SK-N-SH (cell line): ENCODE results near the gene PBOV1. TPM values are rescaled to one million over a fixed set of nuclear protein-coding genes. Genes with fewer than 3 reads are reported as not detected.

Experiments
- CTCF ChIA-PET: fragments of 300-600, 350-600 bp; formaldehyde crosslinking; extraction: SDS; loops from one replicate; lab custom pipeline; 2021; lab: Yijun Ruan, JAX
- POLR2A ChIA-PET: fragments of 350-600 bp; sonication (Branson Sonifier 250); formaldehyde crosslinking; extraction: SDS; loops from one replicate; lab custom pipeline; 2020; ENCODE audit warnings: antibody characterized with exemption, inconsistent platforms; lab: Yijun Ruan, JAX
- DNase-seq: peaks from one replicate; pipeline ENCODE4 v3.0.0; 2012
- H2AFZ ChIP-seq: fragments of 200-600 bp; sonication (generic); 2 replicates; pipeline ENCODE4 v1.8.1; 2016; ENCODE audit warnings: antibody characterized with exemption, mild to moderate bottlenecking, low read depth
- H3F3A ChIP-seq: fragments of 200-600 bp; sonication (generic); replicated peaks from 2 replicates; pipeline ENCODE3; 2016; ENCODE audit warnings: antibody characterized with exemption, mild to moderate bottlenecking; ENCODE audit not compliant: insufficient read depth
- H3K27ac ChIP-seq, 2 experiments: fragments of 200-500 bp in 1 of 2; fragments of 200-600 bp in 1 of 2; sonication (Bioruptor generic) in 1 of 2; sonication (generic), shearing (Covaris generic) in 1 of 2; 2 replicates each; pipeline versions ENCODE4 v1.5.1 to v1.6.1; 2014 to 2016; ENCODE audit warnings: low read depth in 2 of 2, inconsistent platforms in 1 of 2, low read length in 1 of 2, mild to moderate bottlenecking in 1 of 2, mixed read lengths in 1 of 2
- H3K27me3 ChIP-seq: fragments of 200-600 bp; sonication (generic), shearing (Covaris generic); 2 replicates; pipeline ENCODE4 v1.6.1; 2016; ENCODE audit warnings: mixed run types; ENCODE audit not compliant: insufficient read depth
- H3K36me3 ChIP-seq, 2 experiments: fragments of 200-500 bp in 1 of 2; fragments of 200-600 bp in 1 of 2; sonication (Bioruptor generic) in 1 of 2; sonication (generic) in 1 of 2; replicated peaks in 1 of 2; 2 replicates each; pipeline versions ENCODE3 to v1.5.1; 2014 to 2016; ENCODE audit warnings: low read length in 1 of 2, mild to moderate bottlenecking in 1 of 2; ENCODE audit not compliant: insufficient read depth in 2 of 2, control insufficient read depth in 1 of 2
- H3K4me1 ChIP-seq, 2 experiments: fragments of 200-500 bp in 1 of 2; fragments of 200-600 bp in 1 of 2; sonication (Bioruptor generic) in 1 of 2; sonication (generic), shearing (Covaris generic) in 1 of 2; 2 replicates each; pipeline versions ENCODE4 v1.5.1 to v1.6.1; 2014 to 2016; ENCODE audit warnings: low read depth in 1 of 2, low read length in 1 of 2, mixed run types in 1 of 2; ENCODE audit not compliant: insufficient read depth in 2 of 2, control insufficient read depth in 1 of 2
- H3K4me2 ChIP-seq: fragments of 200-600 bp; sonication (generic), shearing (Covaris generic); 2 replicates; pipeline ENCODE4 v1.6.1; 2017; ENCODE audit warnings: mixed run types
- H3K4me3 ChIP-seq, 2 experiments: fragments of 200-500 bp in 1 of 2; fragments of 200-600 bp in 1 of 2; sonication (Bioruptor generic) in 1 of 2; sonication (generic), shearing (Covaris generic) in 1 of 2; 2 replicates each; pipeline versions ENCODE4 v1.5.1 to v1.8.1; 2014 to 2016; ENCODE audit warnings: low read depth in 2 of 2, inconsistent platforms in 1 of 2, low read length in 1 of 2, mild to moderate bottlenecking in 1 of 2, mixed read lengths in 1 of 2, moderate library complexity in 1 of 2
- H3K79me2 ChIP-seq: fragments of 200-600 bp; sonication (generic); 2 replicates; pipeline ENCODE4 v1.8.1; 2017; ENCODE audit warnings: mild to moderate bottlenecking; ENCODE audit not compliant: insufficient read depth
- H3K9ac ChIP-seq: fragments of 200-600 bp; sonication (generic); 2 replicates; pipeline ENCODE4 v1.6.1; 2017; ENCODE audit warnings: mixed run types
- H3K9me2 ChIP-seq: fragments of 200-600 bp; sonication (generic); 2 replicates; pipeline ENCODE4 v1.6.1; 2017; ENCODE audit warnings: mixed run types
- H3K9me3 ChIP-seq: fragments of 200-600 bp; sonication (generic); 2 replicates; pipeline ENCODE4 v1.6.1; 2017; ENCODE audit warnings: mixed run types, mild to moderate bottlenecking, moderate library complexity
- H4K20me1 ChIP-seq: fragments of 200-600 bp; sonication (generic); 2 replicates; pipeline ENCODE4 v1.6.1; 2017; ENCODE audit warnings: mild to moderate bottlenecking, mixed run types; ENCODE audit not compliant: insufficient read depth
- CHD2 ChIP-seq: fragments of 150-350 bp; IDR thresholded peaks from 2 replicates; pipeline ENCODE4 v1.6.1; 2018; ENCODE audit warnings: low read length; ENCODE audit not compliant: partially characterized antibody
- ELF1 ChIP-seq: IDR thresholded peaks from 2 replicates; pipeline ENCODE4 v1.4.0; 2012
- EP300 ChIP-seq, 2 experiments: IDR thresholded peaks; 2 replicates each; pipeline versions ENCODE4 v1.4.0 to v1.6.1; 2012; ENCODE audit warnings: borderline replicate concordance in 1 of 2, low read depth in 1 of 2, low read length in 1 of 2
- EZH2phosphoT487 ChIP-seq: fragments of 200-600 bp; sonication (generic); IDR thresholded peaks from 2 replicates; pipeline ENCODE4 v1.6.1; 2017; ENCODE audit warnings: low read depth, mixed run types, mild to moderate bottlenecking, antibody characterized with exemption, moderate library complexity, borderline replicate concordance
- FOXJ3 ChIP-seq: sonication (generic); formaldehyde crosslinking; IDR thresholded peaks from 2 replicates; pipeline ENCODE4 v1.5.1; 2020; ENCODE audit warnings: mild to moderate bottlenecking, missing genetic modification reagents
- GABPA ChIP-seq: IDR thresholded peaks from 2 replicates; pipeline ENCODE4 v1.4.0; 2012; ENCODE audit warnings: low read depth, mild to moderate bottlenecking
- IRF3 ChIP-seq: fragments of 150-350 bp; IDR thresholded peaks from 2 replicates; pipeline ENCODE4 v1.6.1; 2016; ENCODE audit warnings: mild to moderate bottlenecking, low read depth, low read length
- PBX3 ChIP-seq: IDR thresholded peaks from 2 replicates; pipeline ENCODE4; 2012
- RCOR1 ChIP-seq: fragments of 150-350 bp; IDR thresholded peaks from 2 replicates; pipeline ENCODE4 v1.6.1; 2017; ENCODE audit warnings: antibody characterized with exemption, low read length
- RFX5 ChIP-seq: IDR thresholded peaks from 2 replicates; pipeline ENCODE4 v1.6.1; 2012; ENCODE audit warnings: mild to moderate bottlenecking, improper control_type of control experiment, low read length
- RXRA ChIP-seq: IDR thresholded peaks from 2 replicates; pipeline ENCODE4 v1.4.0; 2012; ENCODE audit warnings: low read depth, mild to moderate bottlenecking, borderline replicate concordance
- SIN3A ChIP-seq: IDR thresholded peaks from 2 replicates; pipeline ENCODE4 v1.6.1; 2012; ENCODE audit warnings: low read depth, mild to moderate bottlenecking, low read length, moderate library complexity, borderline replicate concordance
- SMC3 ChIP-seq: IDR thresholded peaks from 2 replicates; pipeline ENCODE4 v1.6.1; 2012; ENCODE audit warnings: low read depth, low read length, improper control_type of control experiment
- TCF12 ChIP-seq: IDR thresholded peaks from 2 replicates; pipeline ENCODE4 v1.4.0; 2012
- USF1 ChIP-seq: IDR thresholded peaks from 2 replicates; pipeline ENCODE4 v1.4.0; 2012; ENCODE audit warnings: low read depth, borderline replicate concordance
- YY1 ChIP-seq: IDR thresholded peaks from 2 replicates; pipeline ENCODE4 v1.4.0; 2012; ENCODE audit warnings: low read depth, mild to moderate bottlenecking
- ZBTB33 ChIP-seq: IDR thresholded peaks from 2 replicates; pipeline ENCODE4 v1.4.0; 2012; ENCODE audit warnings: low read depth, borderline replicate concordance
- WGBS: methylation state at CpG from one replicate; pipeline ENCODE4 v1.1.6; 2017; ENCODE audit warnings: low lambda C conversion rate; 5-methylcytosine and 5-hydroxymethylcytosine counted together
- polyA plus RNA-seq, 3 experiments: library from polyadenylated mRNA; depleted of rRNA; stranded (reverse); fragments of >200 nt; gene quantifications; 2 replicates each; pipeline ENCODE4 v1.2.3, GENCODE V29; 2012
- TF ChIP-seq, protein P1 (sequence below): fragments of 150-350 bp; IDR thresholded peaks from 2 replicates; pipeline ENCODE4 v1.6.1; 2017; ENCODE audit warnings: antibody characterized with exemption, low read length, low read depth, borderline replicate concordance
- TF ChIP-seq, protein P2 (sequence below): IDR thresholded peaks from 2 replicates; pipeline ENCODE4 v1.4.0; 2012; ENCODE audit warnings: low read depth
- TF ChIP-seq, protein P3 (sequence below): IDR thresholded peaks from 2 replicates; pipeline ENCODE4 v1.6.1; 2012; ENCODE audit warnings: mild to moderate bottlenecking, low read depth, low read length, moderate library complexity

Gene PBOV1
- polyA plus RNA-seq, 1 of the 3 experiments (the other 2 are of a cell fraction): not detected

DNA sequence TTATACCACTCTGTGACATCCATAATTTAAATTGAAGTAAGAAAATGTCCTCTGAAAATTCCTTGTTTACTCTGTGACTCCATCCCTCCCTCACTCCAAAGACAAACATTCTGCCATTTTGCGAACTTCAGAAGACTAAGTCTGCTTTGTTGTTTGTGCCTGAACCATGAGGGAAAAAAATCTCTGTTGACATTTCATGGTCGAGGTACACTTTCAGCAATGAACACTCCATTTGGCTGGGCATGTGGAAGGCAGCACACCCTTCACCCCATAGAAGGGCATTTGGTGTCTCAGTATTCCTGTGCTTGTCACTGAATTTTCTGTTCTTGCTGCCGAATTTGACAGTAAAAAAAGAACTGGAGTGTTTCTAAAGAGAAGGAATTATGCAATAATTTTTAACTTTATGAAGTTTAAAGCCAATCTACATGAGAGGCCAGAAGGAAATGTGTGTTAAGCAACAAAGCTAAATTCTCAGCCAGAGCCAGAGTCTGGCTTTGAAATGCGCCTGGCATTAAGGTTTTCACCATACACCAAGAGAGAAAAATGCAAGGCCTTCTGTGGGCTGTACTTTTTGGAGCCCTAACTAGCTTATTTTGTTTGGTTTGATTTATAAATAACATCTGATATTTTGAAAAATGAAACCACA, 4.7 kb upstream of the PBOV1 start (continued):
- TF ChIP-seq, protein P1, sequence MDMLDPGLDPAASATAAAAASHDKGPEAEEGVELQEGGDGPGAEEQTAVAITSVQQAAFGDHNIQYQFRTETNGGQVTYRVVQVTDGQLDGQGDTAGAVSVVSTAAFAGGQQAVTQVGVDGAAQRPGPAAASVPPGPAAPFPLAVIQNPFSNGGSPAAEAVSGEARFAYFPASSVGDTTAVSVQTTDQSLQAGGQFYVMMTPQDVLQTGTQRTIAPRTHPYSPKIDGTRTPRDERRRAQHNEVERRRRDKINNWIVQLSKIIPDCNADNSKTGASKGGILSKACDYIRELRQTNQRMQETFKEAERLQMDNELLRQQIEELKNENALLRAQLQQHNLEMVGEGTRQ: no peak
- no peak for TF ChIP-seq EP300 (IDR thresholded peaks at IDR 0.05; ENCODE audit: borderline replicate concordance in 1 of 2, low read depth in 1 of 2, low read length in 1 of 2)
- TF ChIP-seq IRF3: no peak
- no peak for TF ChIP-seq RXRA
- TF ChIP-seq FOXJ3: no peak

DNA sequence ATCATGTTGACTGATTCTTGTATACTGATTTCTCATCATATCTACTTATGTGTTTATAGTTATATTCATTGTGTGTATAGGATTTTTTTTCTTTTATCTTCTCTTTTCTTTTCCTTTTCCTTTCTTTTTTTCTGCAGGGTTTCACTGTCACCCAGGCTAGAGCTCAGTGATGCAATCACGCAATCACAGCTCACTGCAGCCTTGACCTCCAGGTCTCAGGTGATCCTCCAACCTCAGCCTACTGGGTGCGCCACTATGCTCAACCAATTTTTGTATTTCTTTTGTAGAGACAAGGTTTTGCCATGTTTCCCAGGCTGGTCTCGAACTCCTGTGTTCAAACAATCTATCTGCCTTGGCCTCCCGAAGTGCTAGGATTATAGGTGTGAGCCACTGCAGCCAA, 1.6 kb upstream of the PBOV1 start:
- Histone ChIP-seq H3K4me2 (no peak overlapping the region), H4K20me1 (no peaks in the 10 kb centered on the region), H3K27ac (no peak overlapping the region), H3F3A (no peaks in the 10 kb centered on the region), H3K4me3 (no peak overlapping the region), H3K9me2 (no peaks in the 10 kb centered on the region), H3K9ac (no peak overlapping the region), H3K27me3 (no peaks in the 10 kb centered on the region), H3K79me2 (no peaks in the 10 kb centered on the region), H3K4me1 (no peaks in the 10 kb centered on the region), H2AFZ (no peak overlapping the region), H3K9me3 (no peaks in the 10 kb centered on the region), H3K36me3 (no peaks in the 10 kb centered on the region)
- ChIA-PET CTCF (no interaction called here), POLR2A (no interaction called here)
- DNase-seq: no peak
- 29% methylated on average over 4 of the region's 4 CpGs for WGBS
- TF ChIP-seq, protein P1: no peak
- TF ChIP-seq RXRA (no peak), YY1 (no peak), USF1 (no peak), CHD2 (no peak), RCOR1 (no peak), SMC3 (no peak), EZH2phosphoT487 (no peak), PBX3 (no peak), RFX5 (no peak), ZBTB33 (no peak), GABPA (no peak), TCF12 (no peak), ELF1 (no peak), SIN3A (no peak)
- TF ChIP-seq, protein P2, sequence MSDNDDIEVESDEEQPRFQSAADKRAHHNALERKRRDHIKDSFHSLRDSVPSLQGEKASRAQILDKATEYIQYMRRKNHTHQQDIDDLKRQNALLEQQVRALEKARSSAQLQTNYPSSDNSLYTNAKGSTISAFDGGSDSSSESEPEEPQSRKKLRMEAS: no peak
- TF ChIP-seq, protein P3, sequence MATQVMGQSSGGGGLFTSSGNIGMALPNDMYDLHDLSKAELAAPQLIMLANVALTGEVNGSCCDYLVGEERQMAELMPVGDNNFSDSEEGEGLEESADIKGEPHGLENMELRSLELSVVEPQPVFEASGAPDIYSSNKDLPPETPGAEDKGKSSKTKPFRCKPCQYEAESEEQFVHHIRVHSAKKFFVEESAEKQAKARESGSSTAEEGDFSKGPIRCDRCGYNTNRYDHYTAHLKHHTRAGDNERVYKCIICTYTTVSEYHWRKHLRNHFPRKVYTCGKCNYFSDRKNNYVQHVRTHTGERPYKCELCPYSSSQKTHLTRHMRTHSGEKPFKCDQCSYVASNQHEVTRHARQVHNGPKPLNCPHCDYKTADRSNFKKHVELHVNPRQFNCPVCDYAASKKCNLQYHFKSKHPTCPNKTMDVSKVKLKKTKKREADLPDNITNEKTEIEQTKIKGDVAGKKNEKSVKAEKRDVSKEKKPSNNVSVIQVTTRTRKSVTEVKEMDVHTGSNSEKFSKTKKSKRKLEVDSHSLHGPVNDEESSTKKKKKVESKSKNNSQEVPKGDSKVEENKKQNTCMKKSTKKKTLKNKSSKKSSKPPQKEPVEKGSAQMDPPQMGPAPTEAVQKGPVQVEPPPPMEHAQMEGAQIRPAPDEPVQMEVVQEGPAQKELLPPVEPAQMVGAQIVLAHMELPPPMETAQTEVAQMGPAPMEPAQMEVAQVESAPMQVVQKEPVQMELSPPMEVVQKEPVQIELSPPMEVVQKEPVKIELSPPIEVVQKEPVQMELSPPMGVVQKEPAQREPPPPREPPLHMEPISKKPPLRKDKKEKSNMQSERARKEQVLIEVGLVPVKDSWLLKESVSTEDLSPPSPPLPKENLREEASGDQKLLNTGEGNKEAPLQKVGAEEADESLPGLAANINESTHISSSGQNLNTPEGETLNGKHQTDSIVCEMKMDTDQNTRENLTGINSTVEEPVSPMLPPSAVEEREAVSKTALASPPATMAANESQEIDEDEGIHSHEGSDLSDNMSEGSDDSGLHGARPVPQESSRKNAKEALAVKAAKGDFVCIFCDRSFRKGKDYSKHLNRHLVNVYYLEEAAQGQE: no peak
